HepG2 (cell line): ENCODE data around the gene CTSD. TPM values are rescaled to one million over a fixed set of nuclear protein-coding genes. Genes with fewer than 3 reads are reported as not detected.
A peak's percentile ranks its signal among the peaks of the same experiment; 100 is the strongest.

Source experiments
- ATAC-seq: fragments of 200-7000 bp; cut with Tn5 transposase; 3 replicates; pipeline ENCODE4 v1.9.1; 2020; ENCODE audit warnings: mild to moderate bottlenecking, moderate library complexity
- BruUV-seq: library from RNA; stranded (reverse); fragments of 400-500 nt; replicated peaks from 2 replicates; lab custom pipeline; 2021; lab: Mats Ljungman, UMichigan
- CTCF ChIA-PET: fragments of 300-600 bp; formaldehyde crosslinking; extraction: SDS; loops from one replicate; lab custom pipeline; 2021; ENCODE audit warnings: low total read pairs, inconsistent platforms, low intra/inter-chr PET ratio; lab: Yijun Ruan, JAX
- POLR2A ChIA-PET: fragments of 350-600 bp; sonication (Branson Sonifier 250); formaldehyde crosslinking; loops from one replicate; lab custom pipeline; 2020; ENCODE audit warnings: antibody characterized with exemption, inconsistent platforms; lab: Yijun Ruan, JAX
- DNase-seq: peaks from one replicate; pipeline ENCODE4 v3.0.0-alpha.2; 2015; ENCODE audit warnings: low spot score
- FAIRE-seq: peaks from 3 replicates; lab custom pipeline; 2011; peaks lifted over from hg19 to GRCh38; lab: Jason Lieb, UNC
- H2AFZ ChIP-seq: one replicate; pipeline ENCODE4 v1.6.1; 2011; ENCODE audit warnings: low read length, inconsistent platforms
- H3K27ac ChIP-seq: fragments of 300-600 bp; 3 replicates; pipeline ENCODE4 v1.8.0; 2011; ENCODE audit warnings: mixed run types, mild to moderate bottlenecking, mixed read lengths, low read length, inconsistent platforms; ENCODE audit not compliant: insufficient read depth; ENCODE audit errors: extremely low read length
- H3K27me3 ChIP-seq, 2 experiments: fragments of 200-600 bp in 1 of 2; 2 replicates in 1 of 2; 3 replicates in 1 of 2; pipeline versions ENCODE4 v1.6.0 to v1.8.0; 2011; ENCODE audit warnings: low read length in 2 of 2, mild to moderate bottlenecking in 2 of 2, moderate library complexity in 2 of 2, inconsistent platforms in 1 of 2; ENCODE audit not compliant: insufficient read depth in 2 of 2, control insufficient read depth in 1 of 2
- H3K36me3 ChIP-seq, 2 experiments: fragments of 200-600 bp in 1 of 2; replicated peaks in 1 of 2; 2 replicates in 1 of 2; 3 replicates in 1 of 2; pipeline versions ENCODE4 v1.5.1 to v1.8.0; 2011; ENCODE audit warnings: low read length in 2 of 2, inconsistent platforms in 1 of 2; ENCODE audit not compliant: insufficient read depth in 2 of 2, control insufficient read depth in 1 of 2
- H3K4me1 ChIP-seq: 2 replicates; pipeline ENCODE4 v1.5.1; 2012; ENCODE audit warnings: low read length, inconsistent platforms; ENCODE audit not compliant: insufficient read depth
- H3K4me2 ChIP-seq: 2 replicates; pipeline ENCODE4 v1.6.0; 2011; ENCODE audit warnings: low read depth, low read length, inconsistent platforms
- H3K4me3 ChIP-seq, 3 experiments: fragments of 200-600 bp in 1 of 3; sonication (generic), shearing (Covaris generic) in 1 of 3; replicated peaks in 1 of 3; 2 replicates each; pipeline ENCODE4 v1.5.1; 2011 to 2016; ENCODE audit warnings: low read length in 3 of 3, inconsistent platforms in 2 of 3, low read depth in 2 of 3, mild to moderate bottlenecking in 2 of 3, control low read depth in 1 of 3, mixed read lengths in 1 of 3; ENCODE audit not compliant: insufficient read depth in 1 of 3
- H3K79me2 ChIP-seq: one replicate; pipeline ENCODE4 v1.6.1; 2011; ENCODE audit warnings: low read length, inconsistent platforms; ENCODE audit not compliant: insufficient read depth
- H3K9ac ChIP-seq: 2 replicates; pipeline ENCODE4 v1.6.0; 2011; ENCODE audit warnings: mild to moderate bottlenecking, low read depth, low read length, inconsistent platforms; ENCODE audit not compliant: insufficient read depth
- H3K9me3 ChIP-seq: 2 replicates; pipeline ENCODE4 v1.5.1; 2012; ENCODE audit warnings: mild to moderate bottlenecking, low read length
- H4K20me1 ChIP-seq: 2 replicates; pipeline ENCODE4 v1.6.0; 2011; ENCODE audit warnings: inconsistent platforms, mild to moderate bottlenecking, low read length, moderate library complexity; ENCODE audit not compliant: insufficient read depth
- AGO2 ChIP-seq: fragments of 200-400 bp; formaldehyde crosslinking; optimal IDR thresholded peaks from 2 replicates; pipeline ENCODE3; 2017; ENCODE audit warnings: mild to moderate bottlenecking, low read depth, low read length, moderate library complexity
- RBFOX2 ChIP-seq: fragments of 200-400 bp; formaldehyde crosslinking; IDR thresholded peaks from 2 replicates; pipeline ENCODE4 v1.6.1; 2017; ENCODE audit warnings: low read depth, mild to moderate bottlenecking, low read length
- ZMAT3 ChIP-seq: sonication (generic); formaldehyde crosslinking; conservative IDR thresholded peaks from 2 replicates; pipeline ENCODE4 v1.7.0; 2021; ENCODE audit warnings: missing genetic modification reagents
- ZNF264 ChIP-seq: sonication (generic); formaldehyde crosslinking; IDR thresholded peaks from 2 replicates; pipeline ENCODE4 v1.4.0; 2020; ENCODE audit warnings: missing genetic modification reagents
- WGBS: methylation state at CpG from one replicate; pipeline ENCODE4 v1.1.6; 2017; ENCODE audit warnings: low lambda C conversion rate; 5-methylcytosine and 5-hydroxymethylcytosine counted together
- in situ Hi-C: cut with HindIII; loops from 2 replicates; pipeline ENCODE4 v1.10.0; 2017; ENCODE audit warnings: low pct_unique_long_range_greater_than_20kb; ENCODE audit not compliant: extremely low pct_ligation_motif_present
- intact Hi-C: fragments of 100-400 bp; cut with micrococcal nuclease; formaldehyde crosslinking; loops from one replicate; pipeline ENCODE4 v1.10.0; 2022; ENCODE audit not compliant: unreplicated experiment
- polyA plus RNA-seq, 8 experiments: library from polyadenylated mRNA; depleted of rRNA in 3 of 8; stranded (reverse) in 7 of 8; unstranded in 1 of 8; fragments of >200 nt; fragmentation: Illumina TruSeq in 4 of 8; extraction: Trizol in 4 of 8; gene quantifications; 2 replicates each; pipeline versions ENCODE4 v1.2.1 to v1.2.3, GENCODE V29; 2011 to 2016; ENCODE audit warnings: low read depth in 4 of 8, missing spikeins in 1 of 8, mixed read lengths in 1 of 8; ENCODE audit not compliant: insufficient read depth in 1 of 8
- total RNA-seq, 5 experiments: library from RNA; depleted of rRNA; stranded (reverse); fragments of >200 nt; fragmentation: Illumina TruSeq; extraction: Trizol; gene quantifications; 2 replicates each; pipeline ENCODE4 v1.2.3, GENCODE V29; 2016; ENCODE audit warnings: low read depth in 1 of 5
- TF ChIP-seq, protein P1 (sequence below): sonication (generic); formaldehyde crosslinking; IDR thresholded peaks from one replicate; pipeline ENCODE4 v1.5.1; 2020; ENCODE audit warnings: mild to moderate bottlenecking, missing genetic modification reagents; ENCODE audit errors: not compliant biosample characterization

The CTSD gene
- total and polyA plus RNA-seq, 2 of the 13 experiments (the other 11 are each of a cell fraction or from before 2014, with no cell fraction given), result 143 to 230 TPM

DNA sequence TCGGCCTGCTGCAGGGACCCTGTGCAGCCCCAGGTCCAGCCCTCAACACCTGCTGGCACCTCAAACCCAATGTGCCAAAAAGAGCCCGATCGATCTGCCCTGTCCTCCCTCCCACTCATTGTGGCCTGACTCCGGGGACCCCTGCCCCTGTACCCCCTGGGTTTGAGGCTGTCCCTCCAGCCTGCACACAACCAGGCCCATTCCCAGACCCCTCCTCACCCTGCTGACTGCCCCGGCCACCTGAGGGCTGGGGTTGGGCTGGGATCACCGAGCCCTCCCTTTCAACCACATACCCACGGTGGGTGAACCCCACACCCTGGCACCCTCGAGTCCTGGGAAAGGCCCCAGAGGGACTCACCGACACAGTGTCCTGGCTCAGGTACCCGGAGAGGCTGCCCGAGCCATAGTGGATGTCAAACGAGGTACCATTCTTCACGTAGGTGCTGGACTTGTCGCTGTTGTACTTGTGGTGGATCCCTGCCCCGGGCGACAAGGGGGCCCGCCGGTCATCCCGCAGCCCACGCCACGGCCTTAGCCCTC, 5.0 kb downstream of the CTSD start:
- H3K4me1 ChIP-seq, result peaks cover 31% of the 10 kb centered on the region
- in situ Hi-C loops, result no loop called here
- ATAC-seq (no peak), FAIRE-seq (no peak), DNase-seq (no peak)
- WGBS, result 98% methylated on average over 7 of the region's 21 CpGs
- peaks cover 25 to 36% of the 10 kb centered on the region in 2 experiments; a peak in 4 of 5 replicates for H3K36me3 ChIP-seq
- H4K20me1 ChIP-seq, result peaks cover 12% of the 10 kb centered on the region
- no peak overlapping the region for H3K4me3 ChIP-seq
- TF ChIP-seq ZNF264 (CRISPR knock-in tag), result no peak
- TF ChIP-seq, protein P1, sequence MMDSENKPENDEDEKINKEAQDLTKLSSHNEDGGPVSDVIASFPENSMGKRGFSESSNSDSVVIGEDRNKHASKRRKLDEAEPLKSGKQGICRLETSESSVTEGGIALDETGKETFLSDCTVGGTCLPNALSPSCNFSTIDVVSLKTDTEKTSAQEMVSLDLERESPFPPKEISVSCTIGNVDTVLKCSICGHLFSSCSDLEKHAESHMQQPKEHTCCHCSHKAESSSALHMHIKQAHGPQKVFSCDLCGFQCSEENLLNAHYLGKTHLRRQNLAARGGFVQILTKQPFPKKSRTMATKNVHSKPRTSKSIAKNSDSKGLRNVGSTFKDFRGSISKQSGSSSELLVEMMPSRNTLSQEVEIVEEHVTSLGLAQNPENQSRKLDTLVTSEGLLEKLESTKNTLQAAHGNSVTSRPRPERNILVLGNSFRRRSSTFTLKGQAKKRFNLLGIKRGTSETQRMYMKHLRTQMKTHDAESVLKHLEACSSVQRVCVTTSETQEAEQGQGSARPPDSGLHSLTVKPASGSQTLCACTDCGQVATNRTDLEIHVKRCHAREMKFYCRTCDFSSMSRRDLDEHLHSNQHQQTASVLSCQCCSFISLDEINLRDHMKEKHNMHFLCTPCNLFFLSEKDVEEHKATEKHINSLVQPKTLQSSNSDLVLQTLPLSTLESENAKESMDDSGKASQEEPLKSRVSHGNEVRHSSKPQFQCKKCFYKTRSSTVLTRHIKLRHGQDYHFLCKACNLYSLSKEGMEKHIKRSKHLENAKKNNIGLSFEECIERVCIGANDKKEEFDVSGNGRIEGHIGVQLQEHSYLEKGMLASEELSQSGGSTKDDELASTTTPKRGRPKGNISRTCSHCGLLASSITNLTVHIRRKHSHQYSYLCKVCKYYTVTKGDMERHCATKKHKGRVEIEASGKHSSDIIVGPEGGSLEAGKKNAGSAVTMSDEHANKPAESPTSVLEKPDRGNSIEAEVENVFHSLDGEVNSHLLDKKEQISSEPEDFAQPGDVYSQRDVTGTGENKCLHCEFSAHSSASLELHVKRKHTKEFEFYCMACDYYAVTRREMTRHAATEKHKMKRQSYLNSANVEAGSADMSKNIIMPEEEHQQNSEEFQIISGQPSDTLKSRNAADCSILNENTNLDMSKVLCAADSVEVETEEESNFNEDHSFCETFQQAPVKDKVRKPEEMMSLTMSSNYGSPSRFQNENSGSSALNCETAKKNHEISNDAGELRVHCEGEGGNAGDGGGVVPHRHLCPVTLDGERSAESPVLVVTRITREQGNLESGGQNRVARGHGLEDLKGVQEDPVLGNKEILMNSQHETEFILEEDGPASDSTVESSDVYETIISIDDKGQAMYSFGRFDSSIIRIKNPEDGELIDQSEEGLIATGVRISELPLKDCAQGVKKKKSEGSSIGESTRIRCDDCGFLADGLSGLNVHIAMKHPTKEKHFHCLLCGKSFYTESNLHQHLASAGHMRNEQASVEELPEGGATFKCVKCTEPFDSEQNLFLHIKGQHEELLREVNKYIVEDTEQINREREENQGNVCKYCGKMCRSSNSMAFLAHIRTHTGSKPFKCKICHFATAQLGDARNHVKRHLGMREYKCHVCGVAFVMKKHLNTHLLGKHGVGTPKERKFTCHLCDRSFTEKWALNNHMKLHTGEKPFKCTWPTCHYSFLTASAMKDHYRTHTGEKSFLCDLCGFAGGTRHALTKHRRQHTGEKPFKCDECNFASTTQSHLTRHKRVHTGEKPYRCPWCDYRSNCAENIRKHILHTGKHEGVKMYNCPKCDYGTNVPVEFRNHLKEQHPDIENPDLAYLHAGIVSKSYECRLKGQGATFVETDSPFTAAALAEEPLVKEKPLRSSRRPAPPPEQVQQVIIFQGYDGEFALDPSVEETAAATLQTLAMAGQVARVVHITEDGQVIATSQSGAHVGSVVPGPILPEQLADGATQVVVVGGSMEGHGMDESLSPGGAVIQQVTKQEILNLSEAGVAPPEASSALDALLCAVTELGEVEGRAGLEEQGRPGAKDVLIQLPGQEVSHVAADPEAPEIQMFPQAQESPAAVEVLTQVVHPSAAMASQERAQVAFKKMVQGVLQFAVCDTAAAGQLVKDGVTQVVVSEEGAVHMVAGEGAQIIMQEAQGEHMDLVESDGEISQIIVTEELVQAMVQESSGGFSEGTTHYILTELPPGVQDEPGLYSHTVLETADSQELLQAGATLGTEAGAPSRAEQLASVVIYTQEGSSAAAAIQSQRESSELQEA (CRISPR knock-in tag), result no peak
- peak; percentile 36; the same call in 1 of the 2 replicates for TF ChIP-seq RBFOX2
- peak; percentile 15 for TF ChIP-seq AGO2
- no peak for TF ChIP-seq ZMAT3
- no TSS peak for BruUV-seq
- CTCF ChIA-PET, result no interaction called here
- H3K79me2 ChIP-seq, result peaks cover 9% of the 10 kb centered on the region
- no peak overlapping the region for H3K9ac ChIP-seq
- H3K27ac ChIP-seq, result no peak overlapping the region
- POLR2A ChIA-PET, result no interaction called here
- intact Hi-C loops, result no loop called here
- no peaks in the 10 kb centered on the region for H3K9me3 ChIP-seq
- no peak overlapping the region for H3K4me2 ChIP-seq
- no peak overlapping the region for H2AFZ ChIP-seq
- H3K27me3 ChIP-seq, result no peaks in the 10 kb centered on the region
